K562 (cell line): Measurements from ENCODE around the gene RAB3GAP2. TPM values are rescaled to one million over a fixed set of nuclear protein-coding genes. Genes with fewer than 3 reads are reported as not detected.

Source experiments
- ATAC-seq: fragments of 200-7000 bp; cut with Tn5 transposase; 3 replicates; pipeline ENCODE4 v1.9.1; 2020; ENCODE audit warnings: moderate library complexity
- BruUV-seq: library from RNA; stranded (reverse); fragments of 400-500 nt; replicated peaks from 2 replicates; lab custom pipeline; 2021; lab: Mats Ljungman, UMichigan
- CTCF ChIA-PET: fragments of 300-600 bp; formaldehyde crosslinking; extraction: SDS; loops from one replicate; lab custom pipeline; 2021; ENCODE audit warnings: low intra/inter-chr PET ratio; lab: Yijun Ruan, JAX
- POLR2A ChIA-PET: fragments of 300-600, 350-650 bp; sonication (Branson Sonifier 250); formaldehyde crosslinking; extraction: SDS; loops from one replicate; lab custom pipeline; 2021; ENCODE audit warnings: antibody characterized with exemption, inconsistent platforms; lab: Yijun Ruan, JAX
- DNase-seq, 4 experiments: peaks; one replicate each; pipeline versions ENCODE4 v3.0.0 to v3.0.0-alpha.2; 2011 to 2018; ENCODE audit warnings: low spot score in 3 of 4, mixed read lengths in 3 of 4; ENCODE audit errors: extremely low read depth in 1 of 4
- FAIRE-seq: peaks from 2 replicates; lab custom pipeline; 2011; peaks lifted over from hg19 to GRCh38; lab: Jason Lieb, UNC
- H2AFZ ChIP-seq: 2 replicates; pipeline ENCODE4 v1.6.0; 2011; ENCODE audit warnings: low read depth, low read length, control low read depth, inconsistent platforms
- H3K27ac ChIP-seq: fragments of 200-600 bp; 3 replicates; pipeline ENCODE4 v1.8.0; 2011; ENCODE audit warnings: low read depth, mild to moderate bottlenecking, control low read depth, inconsistent platforms, low read length, moderate library complexity, mixed read lengths; ENCODE audit errors: extremely low read depth
- H3K27me3 ChIP-seq, 2 experiments: fragments of 300-600 bp in 1 of 2; 2 replicates in 1 of 2; 3 replicates in 1 of 2; pipeline versions ENCODE4 v1.6.0 to v1.8.0; 2011; ENCODE audit warnings: inconsistent platforms in 2 of 2, low read length in 2 of 2, mild to moderate bottlenecking in 1 of 2, mixed read lengths in 1 of 2, moderate library complexity in 1 of 2; ENCODE audit not compliant: control insufficient read depth in 2 of 2, insufficient read depth in 2 of 2
- H3K36me3 ChIP-seq: fragments of 300-600 bp; 3 replicates; pipeline ENCODE4 v1.8.0; 2011; ENCODE audit warnings: mild to moderate bottlenecking, low read length, inconsistent platforms; ENCODE audit not compliant: control insufficient read depth, insufficient read depth
- H3K4me1 ChIP-seq, 2 experiments: fragments of 200-600 bp in 1 of 2; replicated peaks in 1 of 2; 2 replicates in 1 of 2; 3 replicates in 1 of 2; pipeline versions ENCODE4 v1.5.1 to v1.8.0; 2011; ENCODE audit warnings: inconsistent platforms in 2 of 2, low read length in 2 of 2, mild to moderate bottlenecking in 1 of 2, mixed read lengths in 1 of 2, moderate library complexity in 1 of 2; ENCODE audit not compliant: control insufficient read depth in 2 of 2, insufficient read depth in 2 of 2
- H3K4me2 ChIP-seq: 2 replicates; pipeline ENCODE4 v1.6.1; 2011; ENCODE audit warnings: low read length, control low read depth, inconsistent platforms, mixed read lengths; ENCODE audit not compliant: insufficient read depth
- H3K4me3 ChIP-seq: fragments of 200-600 bp; sonication (generic), shearing (Covaris generic); 2 replicates; pipeline ENCODE4 v1.5.1; 2016; ENCODE audit warnings: control low read depth, inconsistent platforms
- H3K79me2 ChIP-seq: fragments of 200-600 bp; 3 replicates; pipeline ENCODE4 v1.8.0; 2011; ENCODE audit warnings: low read length, inconsistent platforms; ENCODE audit not compliant: control insufficient read depth, insufficient read depth
- H3K9ac ChIP-seq, 2 experiments: 2 replicates each; pipeline versions ENCODE4 v1.6.0 to v1.6.1; 2011; ENCODE audit warnings: low read depth in 2 of 2, low read length in 2 of 2, control low read depth in 1 of 2, inconsistent platforms in 1 of 2, mild to moderate bottlenecking in 1 of 2, mixed read lengths in 1 of 2; ENCODE audit not compliant: insufficient read depth in 1 of 2
- H3K9me1 ChIP-seq: one replicate; pipeline ENCODE4 v1.6.0; 2011; ENCODE audit warnings: inconsistent platforms, mild to moderate bottlenecking, low read length, moderate library complexity; ENCODE audit not compliant: control insufficient read depth, insufficient read depth
- H3K9me3 ChIP-seq: replicated peaks from 2 replicates; pipeline ENCODE4 v1.5.1; 2011; ENCODE audit warnings: low read depth, low read length, inconsistent platforms; ENCODE audit not compliant: control insufficient read depth, insufficient read depth
- H4K20me1 ChIP-seq: replicated peaks from 2 replicates; pipeline ENCODE4 v1.6.1; 2011; ENCODE audit warnings: low read length, inconsistent platforms, mixed read lengths; ENCODE audit not compliant: control insufficient read depth, insufficient read depth
- EGR1 ChIP-seq: fragments of 450-650 bp; conservative IDR thresholded peaks from 2 replicates; pipeline ENCODE4 v1.6.1; 2017; ENCODE audit warnings: mild to moderate bottlenecking
- ILK ChIP-seq: fragments of 450-650 bp; IDR thresholded peaks from 2 replicates; pipeline ENCODE4 v1.6.1; 2016; ENCODE audit warnings: missing genetic modification characterization, low read depth, mild to moderate bottlenecking, missing compliant biosample characterization, moderate library complexity, borderline replicate concordance
- KDM2B ChIP-seq: fragments of 250-450 bp; sonication (Bioruptor Pico); IDR thresholded peaks from 2 replicates; pipeline ENCODE4 v1.8.0; 2021; ENCODE audit warnings: mild to moderate bottlenecking, moderate library complexity
- MYC ChIP-seq, 2 experiments: fragments of 250-450 bp in 1 of 2; sonication (Bioruptor Pico) in 1 of 2; IDR thresholded peaks; 2 replicates each; pipeline versions ENCODE4 v1.5.1 to v1.6.1; 2012 to 2021; ENCODE audit warnings: low read depth in 2 of 2, borderline replicate concordance in 1 of 2, improper control_type of control experiment in 1 of 2, low read length in 1 of 2, mild to moderate bottlenecking in 1 of 2, moderate library complexity in 1 of 2
- THRAP3 ChIP-seq: fragments of 450-650 bp; IDR thresholded peaks from 2 replicates; pipeline ENCODE4 v1.6.1; 2016; ENCODE audit warnings: mild to moderate bottlenecking, inconsistent platforms, borderline replicate concordance
- ZNF175 ChIP-seq: fragments of 200-800 bp; sonication (Bioruptor generic); IDR thresholded peaks from 2 replicates; pipeline ENCODE4 v1.6.1; 2016; ENCODE audit warnings: low read depth, mild to moderate bottlenecking, missing genetic modification characterization, missing compliant biosample characterization
- WGBS: fragments of 100-300 bp; shearing (Covaris generic); methylation state at CpG from one replicate; pipeline ENCODE4 v1.1.6; 2016; ENCODE audit warnings: low coverage, mixed read lengths; ENCODE audit not compliant: insufficient coverage; ENCODE audit errors: missing lambda C conversion rate; 5-methylcytosine and 5-hydroxymethylcytosine counted together
- in situ Hi-C: fragments of 300-500 bp; cut with MboI; formaldehyde crosslinking; loops from 4 replicates; pipeline ENCODE4 v1.15.0; 2018; ENCODE audit warnings: inconsistent platforms, mixed read lengths
- intact Hi-C: fragments of 100-400 bp; cut with micrococcal nuclease; formaldehyde crosslinking; loops from 2 replicates; pipeline ENCODE4 v1.14.2; 2022
- polyA plus RNA-seq, 8 experiments: library from polyadenylated mRNA; depleted of rRNA in 4 of 8; stranded (reverse) in 5 of 8; unstranded in 3 of 8; fragments of >200 nt; fragmentation: Nextera tagmentation in 2 of 8; fragmentation: Illumina TruSeq in 1 of 8; extraction: Ambion mirVana in 2 of 8; extraction: Trizol in 1 of 8; gene quantifications; 2 replicates each; pipeline versions ENCODE4 v1.2.1 to v1.2.3, GENCODE V29; 2011 to 2014; ENCODE audit warnings: inconsistent platforms in 1 of 8, missing spikeins in 1 of 8
- total RNA-seq, 7 experiments: library from RNA; depleted of rRNA in 6 of 7; stranded (reverse); fragments of >200 nt in 6 of 7; fragmentation: Illumina TruSeq in 2 of 7; extraction: Trizol in 2 of 7; gene quantifications; 2 replicates each; pipeline versions ENCODE4 v1.2.1 to v1.2.3, GENCODE V29; 2011 to 2021; ENCODE audit warnings: low replicate concordance in 1 of 7
- TF ChIP-seq, protein P1 (sequence below): fragments of 450-650 bp; IDR thresholded peaks from 2 replicates; pipeline ENCODE4 v1.6.1; 2016; ENCODE audit warnings: mild to moderate bottlenecking, moderate library complexity
- TF ChIP-seq, protein P2 (sequence below): IDR thresholded peaks from 2 replicates; pipeline ENCODE4 v1.6.1; 2011; ENCODE audit not compliant: insufficient read length; ENCODE audit errors: extremely low read depth

The RAB3GAP2 gene
- total and polyA plus RNA-seq, 9 of the 15 experiments (the other 6 are each of a cell fraction or from before 2014, with no cell fraction given), result 14.1 to 69.1 (median 32.2) TPM

DNA sequence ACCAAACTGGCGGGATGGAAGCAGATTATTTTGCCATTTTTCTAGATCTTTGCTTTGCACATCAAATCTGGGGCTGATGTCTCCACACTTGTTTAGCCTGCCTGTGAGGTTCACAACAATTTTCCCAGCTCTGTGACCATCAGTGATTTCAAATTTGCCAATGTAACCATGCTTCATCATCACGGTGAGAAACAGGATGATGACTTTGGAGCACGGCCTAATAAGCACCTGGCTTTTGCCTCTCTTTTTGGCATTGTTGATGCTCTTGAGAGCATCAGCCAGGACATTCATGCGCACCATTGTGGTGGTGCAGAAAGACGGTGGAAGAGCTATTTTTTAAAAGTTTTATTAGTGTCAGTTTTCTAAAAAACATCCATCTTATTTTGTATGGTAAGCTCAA is 128.2 kb downstream of the RAB3GAP2 start:
- Histone ChIP-seq H2AFZ (no peak overlapping the region), H3K4me1 (no peaks in the 10 kb centered on the region), H3K79me2 (no peaks in the 10 kb centered on the region), H3K9me1 (no peaks in the 10 kb centered on the region), H3K9ac (no peak overlapping the region), H3K27ac (no peak overlapping the region), H3K4me2 (no peak overlapping the region), H3K27me3 (no peaks in the 10 kb centered on the region), H3K4me3 (no peak overlapping the region), H3K9me3 (no peaks in the 10 kb centered on the region), H4K20me1 (no peaks in the 10 kb centered on the region), H3K36me3 (peaks cover 80% of the 10 kb centered on the region)
- intact Hi-C loops, result no loop called here
- no peak for FAIRE-seq
- ATAC-seq, result no peak
- DNase-seq, result no peak
- 90% methylated on average over 5 of the region's 5 CpGs for WGBS
- CTCF ChIA-PET, result no interaction called here
- BruUV-seq, result no TSS peak
- POLR2A ChIA-PET, result interaction anchor here (0.6 to 1.5 kb wide), 5 partner anchors 10 to 366 kb away, joined by 3 to 5 read pairs (median 4); no protein-coding TSS in a partner anchor
- in situ Hi-C loops, result no loop called here
- TF ChIP-seq, protein P1, sequence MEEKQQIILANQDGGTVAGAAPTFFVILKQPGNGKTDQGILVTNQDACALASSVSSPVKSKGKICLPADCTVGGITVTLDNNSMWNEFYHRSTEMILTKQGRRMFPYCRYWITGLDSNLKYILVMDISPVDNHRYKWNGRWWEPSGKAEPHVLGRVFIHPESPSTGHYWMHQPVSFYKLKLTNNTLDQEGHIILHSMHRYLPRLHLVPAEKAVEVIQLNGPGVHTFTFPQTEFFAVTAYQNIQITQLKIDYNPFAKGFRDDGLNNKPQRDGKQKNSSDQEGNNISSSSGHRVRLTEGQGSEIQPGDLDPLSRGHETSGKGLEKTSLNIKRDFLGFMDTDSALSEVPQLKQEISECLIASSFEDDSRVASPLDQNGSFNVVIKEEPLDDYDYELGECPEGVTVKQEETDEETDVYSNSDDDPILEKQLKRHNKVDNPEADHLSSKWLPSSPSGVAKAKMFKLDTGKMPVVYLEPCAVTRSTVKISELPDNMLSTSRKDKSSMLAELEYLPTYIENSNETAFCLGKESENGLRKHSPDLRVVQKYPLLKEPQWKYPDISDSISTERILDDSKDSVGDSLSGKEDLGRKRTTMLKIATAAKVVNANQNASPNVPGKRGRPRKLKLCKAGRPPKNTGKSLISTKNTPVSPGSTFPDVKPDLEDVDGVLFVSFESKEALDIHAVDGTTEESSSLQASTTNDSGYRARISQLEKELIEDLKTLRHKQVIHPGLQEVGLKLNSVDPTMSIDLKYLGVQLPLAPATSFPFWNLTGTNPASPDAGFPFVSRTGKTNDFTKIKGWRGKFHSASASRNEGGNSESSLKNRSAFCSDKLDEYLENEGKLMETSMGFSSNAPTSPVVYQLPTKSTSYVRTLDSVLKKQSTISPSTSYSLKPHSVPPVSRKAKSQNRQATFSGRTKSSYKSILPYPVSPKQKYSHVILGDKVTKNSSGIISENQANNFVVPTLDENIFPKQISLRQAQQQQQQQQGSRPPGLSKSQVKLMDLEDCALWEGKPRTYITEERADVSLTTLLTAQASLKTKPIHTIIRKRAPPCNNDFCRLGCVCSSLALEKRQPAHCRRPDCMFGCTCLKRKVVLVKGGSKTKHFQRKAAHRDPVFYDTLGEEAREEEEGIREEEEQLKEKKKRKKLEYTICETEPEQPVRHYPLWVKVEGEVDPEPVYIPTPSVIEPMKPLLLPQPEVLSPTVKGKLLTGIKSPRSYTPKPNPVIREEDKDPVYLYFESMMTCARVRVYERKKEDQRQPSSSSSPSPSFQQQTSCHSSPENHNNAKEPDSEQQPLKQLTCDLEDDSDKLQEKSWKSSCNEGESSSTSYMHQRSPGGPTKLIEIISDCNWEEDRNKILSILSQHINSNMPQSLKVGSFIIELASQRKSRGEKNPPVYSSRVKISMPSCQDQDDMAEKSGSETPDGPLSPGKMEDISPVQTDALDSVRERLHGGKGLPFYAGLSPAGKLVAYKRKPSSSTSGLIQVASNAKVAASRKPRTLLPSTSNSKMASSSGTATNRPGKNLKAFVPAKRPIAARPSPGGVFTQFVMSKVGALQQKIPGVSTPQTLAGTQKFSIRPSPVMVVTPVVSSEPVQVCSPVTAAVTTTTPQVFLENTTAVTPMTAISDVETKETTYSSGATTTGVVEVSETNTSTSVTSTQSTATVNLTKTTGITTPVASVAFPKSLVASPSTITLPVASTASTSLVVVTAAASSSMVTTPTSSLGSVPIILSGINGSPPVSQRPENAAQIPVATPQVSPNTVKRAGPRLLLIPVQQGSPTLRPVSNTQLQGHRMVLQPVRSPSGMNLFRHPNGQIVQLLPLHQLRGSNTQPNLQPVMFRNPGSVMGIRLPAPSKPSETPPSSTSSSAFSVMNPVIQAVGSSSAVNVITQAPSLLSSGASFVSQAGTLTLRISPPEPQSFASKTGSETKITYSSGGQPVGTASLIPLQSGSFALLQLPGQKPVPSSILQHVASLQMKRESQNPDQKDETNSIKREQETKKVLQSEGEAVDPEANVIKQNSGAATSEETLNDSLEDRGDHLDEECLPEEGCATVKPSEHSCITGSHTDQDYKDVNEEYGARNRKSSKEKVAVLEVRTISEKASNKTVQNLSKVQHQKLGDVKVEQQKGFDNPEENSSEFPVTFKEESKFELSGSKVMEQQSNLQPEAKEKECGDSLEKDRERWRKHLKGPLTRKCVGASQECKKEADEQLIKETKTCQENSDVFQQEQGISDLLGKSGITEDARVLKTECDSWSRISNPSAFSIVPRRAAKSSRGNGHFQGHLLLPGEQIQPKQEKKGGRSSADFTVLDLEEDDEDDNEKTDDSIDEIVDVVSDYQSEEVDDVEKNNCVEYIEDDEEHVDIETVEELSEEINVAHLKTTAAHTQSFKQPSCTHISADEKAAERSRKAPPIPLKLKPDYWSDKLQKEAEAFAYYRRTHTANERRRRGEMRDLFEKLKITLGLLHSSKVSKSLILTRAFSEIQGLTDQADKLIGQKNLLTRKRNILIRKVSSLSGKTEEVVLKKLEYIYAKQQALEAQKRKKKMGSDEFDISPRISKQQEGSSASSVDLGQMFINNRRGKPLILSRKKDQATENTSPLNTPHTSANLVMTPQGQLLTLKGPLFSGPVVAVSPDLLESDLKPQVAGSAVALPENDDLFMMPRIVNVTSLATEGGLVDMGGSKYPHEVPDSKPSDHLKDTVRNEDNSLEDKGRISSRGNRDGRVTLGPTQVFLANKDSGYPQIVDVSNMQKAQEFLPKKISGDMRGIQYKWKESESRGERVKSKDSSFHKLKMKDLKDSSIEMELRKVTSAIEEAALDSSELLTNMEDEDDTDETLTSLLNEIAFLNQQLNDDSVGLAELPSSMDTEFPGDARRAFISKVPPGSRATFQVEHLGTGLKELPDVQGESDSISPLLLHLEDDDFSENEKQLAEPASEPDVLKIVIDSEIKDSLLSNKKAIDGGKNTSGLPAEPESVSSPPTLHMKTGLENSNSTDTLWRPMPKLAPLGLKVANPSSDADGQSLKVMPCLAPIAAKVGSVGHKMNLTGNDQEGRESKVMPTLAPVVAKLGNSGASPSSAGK, result no peak
- no peak for TF ChIP-seq EGR1
- TF ChIP-seq, protein P2, sequence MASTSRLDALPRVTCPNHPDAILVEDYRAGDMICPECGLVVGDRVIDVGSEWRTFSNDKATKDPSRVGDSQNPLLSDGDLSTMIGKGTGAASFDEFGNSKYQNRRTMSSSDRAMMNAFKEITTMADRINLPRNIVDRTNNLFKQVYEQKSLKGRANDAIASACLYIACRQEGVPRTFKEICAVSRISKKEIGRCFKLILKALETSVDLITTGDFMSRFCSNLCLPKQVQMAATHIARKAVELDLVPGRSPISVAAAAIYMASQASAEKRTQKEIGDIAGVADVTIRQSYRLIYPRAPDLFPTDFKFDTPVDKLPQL, result no peak
- TF ChIP-seq ZNF175, result no peak
- no peak for TF ChIP-seq ILK (tag)
- TF ChIP-seq KDM2B (CRISPR knock-in tag), result no peak
- TF ChIP-seq THRAP3, result no peak
- no peak for TF ChIP-seq MYC (IDR thresholded peaks at IDR 0.05; ENCODE audit: low read depth, low read length)
- TF ChIP-seq MYC (CRISPR knock-in tag; IDR thresholded peaks at IDR 0.05; ENCODE audit: borderline replicate concordance, low read depth), result no peak
